Measurements from ENCODE around the gene PBX2. TPM values are rescaled to one million over a fixed set of nuclear protein-coding genes. Genes with fewer than 3 reads are reported as not detected.

The PBX2 gene
- polyA plus RNA-seq, 4 donors = 17.6 to 119 (median 29.9) TPM

- H3K27ac ChIP-seq (ENCODE audit: low read depth in 1 of 3, low read length in 2 of 3) = peak within 1 kb of the TSS; percentile 58 to 96 (median 91)
- peaks cover 0 to 38% (median 4%) of the 10 kb centered on the region in 3 donors for H3K4me1 ChIP-seq (ENCODE audit: control insufficient read depth in 3 of 3, insufficient read depth in 2 of 3, low read depth in 1 of 3, low read length in 2 of 3)
- FAIRE-seq (no peak), DNase-seq (peak; percentile 75 to 93)
- peaks cover 0 to 11% (median 2%) of the 10 kb centered on the region in 3 donors for H3K27me3 ChIP-seq (ENCODE audit: control insufficient read depth in 3 of 3, insufficient read depth in 3 of 3, low read length in 3 of 3)
- peak within 1 kb of the TSS; percentile 67 to 95 (median 81) for H3K4me3 ChIP-seq (ENCODE audit: low read depth in 1 of 3, low read length in 3 of 3)
- WGBS, 3 donors = 0 to 4% (median 1%) methylated on average over 52 of the region's 52 CpGs
- H3K36me3 ChIP-seq (ENCODE audit: control insufficient read depth in 3 of 3, insufficient read depth in 2 of 3, low read depth in 1 of 3, low read length in 3 of 3) = peaks cover 0 to 33% (median 0%) of the 10 kb centered on the region in 3 donors
- H3K9me3 ChIP-seq (ENCODE audit: control insufficient read depth in 2 of 2, insufficient read depth in 1 of 2, low read depth in 1 of 2, low read length in 1 of 2) = no peaks in the 10 kb centered on the region
These were observed 36.2 kb downstream of the PBX2 start, which contains the start of gene PPT2 for GRCh38 chr6:32153564-32154513. Gene PPT2, plus strand, starts transcription at chr6:32154141. Its CDS starts 454 bp downstream, at chr6:32154595.

- DNase-seq (peak; percentile 35 to 81), FAIRE-seq (no peak)
- Histone ChIP-seq H3K27ac (ENCODE audit: low read depth in 1 of 3, low read length in 2 of 3) (peak overlapping the region in 2 of 3 donors; percentile 91 to 96), H3K36me3 (ENCODE audit: control insufficient read depth in 3 of 3, insufficient read depth in 2 of 3, low read depth in 1 of 3, low read length in 3 of 3) (peaks cover 0 to 31% (median 0%) of the 10 kb centered on the region in 3 donors), H3K4me1 (ENCODE audit: control insufficient read depth in 3 of 3, insufficient read depth in 2 of 3, low read depth in 1 of 3, low read length in 2 of 3) (peaks cover 0 to 42% (median 4%) of the 10 kb centered on the region in 3 donors), H3K9me3 (ENCODE audit: control insufficient read depth in 2 of 2, insufficient read depth in 1 of 2, low read depth in 1 of 2, low read length in 1 of 2) (no peaks in the 10 kb centered on the region), H3K27me3 (ENCODE audit: control insufficient read depth in 3 of 3, insufficient read depth in 3 of 3, low read length in 3 of 3) (peaks cover 0 to 16% (median 2%) of the 10 kb centered on the region in 3 donors), H3K4me3 (ENCODE audit: low read depth in 1 of 3, low read length in 3 of 3) (peak overlapping the region in 2 of 3 donors; percentile 81 to 95)
- 26 to 35% (median 29%) methylated on average over 35 of the region's 35 CpGs for WGBS, 3 donors
These were observed 37.0 kb downstream of the PBX2 start for GRCh38 chr6:32152769-32153563.

- peaks cover 0 to 16% (median 2%) of the 10 kb centered on the region in 3 donors for H3K27me3 ChIP-seq (ENCODE audit: control insufficient read depth in 3 of 3, insufficient read depth in 3 of 3, low read length in 3 of 3)
- peak within 1 kb of the TSS in 2 of 3 donors; percentile 3 to 95 for H3K4me3 ChIP-seq (ENCODE audit: low read depth in 1 of 3, low read length in 3 of 3)
- peaks cover 0 to 44% (median 4%) of the 10 kb centered on the region in 3 donors for H3K4me1 ChIP-seq (ENCODE audit: control insufficient read depth in 3 of 3, insufficient read depth in 2 of 3, low read depth in 1 of 3, low read length in 2 of 3)
- H3K9me3 ChIP-seq (ENCODE audit: control insufficient read depth in 2 of 2, insufficient read depth in 1 of 2, low read depth in 1 of 2, low read length in 1 of 2) = no peaks in the 10 kb centered on the region
- FAIRE-seq = no peak
- peaks cover 0 to 23% (median 0%) of the 10 kb centered on the region in 3 donors for H3K36me3 ChIP-seq (ENCODE audit: control insufficient read depth in 3 of 3, insufficient read depth in 2 of 3, low read depth in 1 of 3, low read length in 3 of 3)
- WGBS, 3 donors = 31 to 53% (median 53%) methylated on average over 13 to 15 of the region's 24 CpGs
- DNase-seq = peak in 1 of 2 donors; percentile 75
- peak within 1 kb of the TSS in 2 of 3 donors; percentile 91 to 96 for H3K27ac ChIP-seq (ENCODE audit: low read depth in 1 of 3, low read length in 2 of 3)
These were observed 37.9 kb downstream of the PBX2 start, which contains the start of gene PRRT1 for GRCh38 chr6:32151863-32152768. Gene PRRT1, minus strand, starts transcription at chr6:32151939. Its CDS starts 112 bp downstream, at chr6:32151827.

GRCh38 chr6:32151181-32151862 is 38.7 kb downstream of the PBX2 start:
- Histone ChIP-seq H3K36me3 (ENCODE audit: control insufficient read depth in 3 of 3, insufficient read depth in 2 of 3, low read depth in 1 of 3, low read length in 3 of 3) (peaks cover 0 to 16% (median 0%) of the 10 kb centered on the region in 3 donors), H3K27me3 (ENCODE audit: control insufficient read depth in 3 of 3, insufficient read depth in 3 of 3, low read length in 3 of 3) (peaks cover 0 to 16% (median 2%) of the 10 kb centered on the region in 3 donors), H3K27ac (ENCODE audit: low read depth in 1 of 3, low read length in 2 of 3) (peak overlapping the region in 1 of 3 donors; percentile 31), H3K4me3 (ENCODE audit: low read depth in 1 of 3, low read length in 3 of 3) (peak overlapping the region in 2 of 3 donors; percentile 3 to 22), H3K9me3 (ENCODE audit: control insufficient read depth in 2 of 2, insufficient read depth in 1 of 2, low read depth in 1 of 2, low read length in 1 of 2) (no peaks in the 10 kb centered on the region), H3K4me1 (ENCODE audit: control insufficient read depth in 3 of 3, insufficient read depth in 2 of 3, low read depth in 1 of 3, low read length in 2 of 3) (peaks cover 0 to 44% (median 4%) of the 10 kb centered on the region in 3 donors)
- WGBS, 3 donors = 54 to 84% (median 72%) methylated on average over 8 of the region's 8 CpGs
- FAIRE-seq (no peak), DNase-seq (peak in 1 of 2 donors; percentile 23)

- Histone ChIP-seq H3K9me3 (ENCODE audit: control insufficient read depth in 2 of 2, insufficient read depth in 1 of 2, low read depth in 1 of 2, low read length in 1 of 2) (no peaks in the 10 kb centered on the region), H3K4me3 (ENCODE audit: low read depth in 1 of 3, low read length in 3 of 3) (no peak overlapping the region), H3K27ac (ENCODE audit: low read depth in 1 of 3, low read length in 2 of 3) (no peak overlapping the region), H3K36me3 (ENCODE audit: control insufficient read depth in 3 of 3, insufficient read depth in 2 of 3, low read depth in 1 of 3, low read length in 3 of 3) (peaks cover 0 to 8% (median 0%) of the 10 kb centered on the region in 3 donors), H3K4me1 (ENCODE audit: control insufficient read depth in 3 of 3, insufficient read depth in 2 of 3, low read depth in 1 of 3, low read length in 2 of 3) (peaks cover 0 to 38% (median 4%) of the 10 kb centered on the region in 3 donors), H3K27me3 (ENCODE audit: control insufficient read depth in 3 of 3, insufficient read depth in 3 of 3, low read length in 3 of 3) (peaks cover 0 to 19% (median 2%) of the 10 kb centered on the region in 3 donors)
- no peak for FAIRE-seq
- 51 to 79% (median 66%) methylated on average over 43 to 55 of the region's 55 CpGs for WGBS, 3 donors
- DNase-seq = no peak
These were observed 39.8 kb downstream of the PBX2 start for GRCh38 chr6:32149932-32150870.

GRCh38 chr6:32149092-32149755 is 40.8 kb downstream of the PBX2 start:
- no peak for FAIRE-seq
- Histone ChIP-seq H3K4me1 (ENCODE audit: control insufficient read depth in 3 of 3, insufficient read depth in 2 of 3, low read depth in 1 of 3, low read length in 2 of 3) (peaks cover 0 to 33% (median 0%) of the 10 kb centered on the region in 3 donors), H3K9me3 (ENCODE audit: control insufficient read depth in 2 of 2, insufficient read depth in 1 of 2, low read depth in 1 of 2, low read length in 1 of 2) (no peaks in the 10 kb centered on the region), H3K27ac (ENCODE audit: low read depth in 1 of 3, low read length in 2 of 3) (no peak overlapping the region), H3K4me3 (ENCODE audit: low read depth in 1 of 3, low read length in 3 of 3) (peak overlapping the region in 2 of 3 donors; percentile 31 to 70), H3K36me3 (ENCODE audit: control insufficient read depth in 3 of 3, insufficient read depth in 2 of 3, low read depth in 1 of 3, low read length in 3 of 3) (peaks cover 0 to 5% (median 0%) of the 10 kb centered on the region in 3 donors), H3K27me3 (ENCODE audit: control insufficient read depth in 3 of 3, insufficient read depth in 3 of 3, low read length in 3 of 3) (peaks cover 0 to 19% (median 2%) of the 10 kb centered on the region in 3 donors)
- 61 to 65% (median 63%) methylated on average over 46 to 47 of the region's 47 CpGs for WGBS, 3 donors
- DNase-seq = no peak

All from small intestine (tissue), 7 donors.